NT2/D1 (cell line): Measurements from ENCODE around the gene RETNLB.

Source experiments
- SUZ12 ChIP-seq: IDR thresholded peaks from 2 replicates; pipeline ENCODE4 v1.6.1; 2011; ENCODE audit not compliant: insufficient read length, insufficient read depth; ENCODE audit errors: extremely low read depth
- YY1 ChIP-seq: IDR thresholded peaks from 2 replicates; pipeline ENCODE4 v1.6.1; 2011; ENCODE audit not compliant: insufficient read length, insufficient read depth

DNA sequence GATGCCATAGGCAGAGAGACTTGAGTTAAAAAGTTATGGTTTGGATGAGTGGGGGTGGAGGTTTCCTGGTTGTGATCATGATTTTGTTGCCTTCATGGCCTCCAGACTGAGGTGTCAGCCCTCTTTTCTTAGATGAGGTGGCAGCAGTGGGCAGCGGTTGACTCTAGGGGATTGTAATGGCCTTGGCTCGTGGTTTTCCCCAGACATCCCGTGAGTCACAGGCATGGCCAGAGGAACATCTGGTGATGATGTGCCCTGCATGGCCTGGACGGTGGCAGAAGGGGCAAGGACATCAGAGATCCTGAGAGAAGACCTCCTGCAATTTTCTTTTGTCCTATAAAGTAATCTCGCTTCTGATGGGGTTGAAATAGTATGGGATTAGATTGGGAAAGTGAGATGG is 12.4 kb downstream of the RETNLB start:
- TF ChIP-seq SUZ12 = no peak
- no peak for TF ChIP-seq YY1
